ENCODE data around the gene SLC23A2. TPM values are rescaled to one million over a fixed set of nuclear protein-coding genes. Genes with fewer than 3 reads are reported as not detected.

The SLC23A2 gene
- total and polyA plus RNA-seq, 4 donors: 3.5 to 38.2 (median 17.9) TPM

GRCh38 chr20:5000263-5001173 lies 792 bp downstream of the SLC23A2 start:
- peak overlapping the region; percentile 85 to 94 for H3K4me3 ChIP-seq (ENCODE audit: low read length in 2 of 2)
- no peaks in the 10 kb centered on the region for H3K27me3 ChIP-seq (ENCODE audit: control insufficient read depth in 1 of 2, insufficient read depth in 2 of 2, low read length in 1 of 2)
- H3K27ac ChIP-seq (ENCODE audit: low read depth in 1 of 2, low read length in 2 of 2): no peak overlapping the region
- no peaks in the 10 kb centered on the region for H3K36me3 ChIP-seq (ENCODE audit: control insufficient read depth in 1 of 2, insufficient read depth in 2 of 2, low read length in 1 of 2)
- ATAC-seq (ENCODE audit: low FRiP score) (peak; percentile 76), DNase-seq (peak; percentile 79)
- intact Hi-C loops (cut with DNase I): no loop called here
- WGBS, 2 donors: 4 to 6% methylated on average over 50 to 53 of the region's 53 CpGs
- peaks cover 0 to 2% of the 10 kb centered on the region in 2 donors for H3K4me1 ChIP-seq (ENCODE audit: control insufficient read depth in 1 of 2, insufficient read depth in 2 of 2, low read length in 2 of 2)
- H3K9me3 ChIP-seq (ENCODE audit: control insufficient read depth, low read length): no peaks in the 10 kb centered on the region

- no peaks in the 10 kb centered on the region for H3K27me3 ChIP-seq (ENCODE audit: control insufficient read depth in 1 of 2, insufficient read depth in 2 of 2, low read length in 1 of 2)
- peaks cover 0 to 2% of the 10 kb centered on the region in 2 donors for H3K4me1 ChIP-seq (ENCODE audit: control insufficient read depth in 1 of 2, insufficient read depth in 2 of 2, low read length in 2 of 2)
- H3K4me3 ChIP-seq (ENCODE audit: low read length in 2 of 2): no peak overlapping the region
- 71 to 81% methylated on average over 1 of the region's 1 CpG for WGBS, 2 donors
- DNase-seq (no peak), ATAC-seq (ENCODE audit: low FRiP score) (no peak)
- H3K9me3 ChIP-seq (ENCODE audit: control insufficient read depth, low read length): no peaks in the 10 kb centered on the region
- no peaks in the 10 kb centered on the region for H3K36me3 ChIP-seq (ENCODE audit: control insufficient read depth in 1 of 2, insufficient read depth in 2 of 2, low read length in 1 of 2)
- intact Hi-C loops (cut with DNase I): no loop called here
- no peak overlapping the region for H3K27ac ChIP-seq (ENCODE audit: low read depth in 1 of 2, low read length in 2 of 2)
These were observed 1.5 kb downstream of the SLC23A2 start for GRCh38 chr20:4999788-5000187.

- Histone ChIP-seq H3K27ac (ENCODE audit: low read depth in 1 of 2, low read length in 2 of 2) (no peak overlapping the region), H3K4me3 (ENCODE audit: low read length in 2 of 2) (no peak overlapping the region), H3K27me3 (ENCODE audit: control insufficient read depth in 1 of 2, insufficient read depth in 2 of 2, low read length in 1 of 2) (no peaks in the 10 kb centered on the region), H3K9me3 (ENCODE audit: control insufficient read depth, low read length) (no peaks in the 10 kb centered on the region), H3K4me1 (ENCODE audit: control insufficient read depth in 1 of 2, insufficient read depth in 2 of 2, low read length in 2 of 2) (peaks cover 0 to 2% of the 10 kb centered on the region in 2 donors), H3K36me3 (ENCODE audit: control insufficient read depth in 1 of 2, insufficient read depth in 2 of 2, low read length in 1 of 2) (no peaks in the 10 kb centered on the region)
- no peak for ATAC-seq (ENCODE audit: low FRiP score)
- intact Hi-C loops (cut with DNase I): no loop called here
- 89 to 90% methylated on average over 5 of the region's 5 CpGs for WGBS, 2 donors
- no peak for DNase-seq
These were observed 3.1 kb downstream of the SLC23A2 start for GRCh38 chr20:4998160-4998651.

GRCh38 chr20:4997222-4997621 lies 4.1 kb downstream of the SLC23A2 start:
- Histone ChIP-seq H3K36me3 (ENCODE audit: control insufficient read depth in 1 of 2, insufficient read depth in 2 of 2, low read length in 1 of 2) (no peaks in the 10 kb centered on the region), H3K27ac (ENCODE audit: low read depth in 1 of 2, low read length in 2 of 2) (no peak overlapping the region), H3K4me3 (ENCODE audit: low read length in 2 of 2) (no peak overlapping the region), H3K9me3 (ENCODE audit: control insufficient read depth, low read length) (no peaks in the 10 kb centered on the region), H3K4me1 (ENCODE audit: control insufficient read depth in 1 of 2, insufficient read depth in 2 of 2, low read length in 2 of 2) (peaks cover 0 to 2% of the 10 kb centered on the region in 2 donors), H3K27me3 (ENCODE audit: control insufficient read depth in 1 of 2, insufficient read depth in 2 of 2, low read length in 1 of 2) (no peaks in the 10 kb centered on the region)
- ATAC-seq (ENCODE audit: low FRiP score) (no peak), DNase-seq (no peak)
- WGBS, 2 donors: 98 to 99% methylated on average over 2 of the region's 2 CpGs
- intact Hi-C loops (cut with DNase I): no loop called here

GRCh38 chr20:4989570-4989969 lies 11.7 kb downstream of the SLC23A2 start:
- intact Hi-C loops (cut with DNase I): no loop called here
- ATAC-seq (ENCODE audit: low FRiP score): no peak
- H3K36me3 ChIP-seq (ENCODE audit: control insufficient read depth in 1 of 2, insufficient read depth in 2 of 2, low read length in 1 of 2): no peaks in the 10 kb centered on the region
- WGBS, 2 donors: 66 to 71% methylated on average over 5 of the region's 5 CpGs
- H3K4me1 ChIP-seq (ENCODE audit: control insufficient read depth in 1 of 2, insufficient read depth in 2 of 2, low read length in 2 of 2): peaks cover 0 to 2% of the 10 kb centered on the region in 2 donors
- no peaks in the 10 kb centered on the region for H3K9me3 ChIP-seq (ENCODE audit: control insufficient read depth, low read length)
- H3K27ac ChIP-seq (ENCODE audit: low read depth in 1 of 2, low read length in 2 of 2): no peak overlapping the region
- no peak for DNase-seq
- no peaks in the 10 kb centered on the region for H3K27me3 ChIP-seq (ENCODE audit: control insufficient read depth in 1 of 2, insufficient read depth in 2 of 2, low read length in 1 of 2)
- no peak overlapping the region for H3K4me3 ChIP-seq (ENCODE audit: low read length in 2 of 2)

GRCh38 chr20:4987130-4987529 lies 14.2 kb downstream of the SLC23A2 start:
- H3K9me3 ChIP-seq (ENCODE audit: control insufficient read depth, low read length): no peaks in the 10 kb centered on the region
- no peak overlapping the region for H3K27ac ChIP-seq (ENCODE audit: low read depth in 1 of 2, low read length in 2 of 2)
- intact Hi-C loops (cut with DNase I): no loop called here
- 79 to 86% methylated on average over 6 of the region's 6 CpGs for WGBS, 2 donors
- DNase-seq: no peak
- H3K27me3 ChIP-seq (ENCODE audit: control insufficient read depth in 1 of 2, insufficient read depth in 2 of 2, low read length in 1 of 2): no peaks in the 10 kb centered on the region
- H3K4me3 ChIP-seq (ENCODE audit: low read length in 2 of 2): no peak overlapping the region
- H3K36me3 ChIP-seq (ENCODE audit: control insufficient read depth in 1 of 2, insufficient read depth in 2 of 2, low read length in 1 of 2): no peaks in the 10 kb centered on the region
- H3K4me1 ChIP-seq (ENCODE audit: control insufficient read depth in 1 of 2, insufficient read depth in 2 of 2, low read length in 2 of 2): peaks cover 0 to 2% of the 10 kb centered on the region in 2 donors
- ATAC-seq (ENCODE audit: low FRiP score): no peak

GRCh38 chr20:4985658-4986057 lies 15.7 kb downstream of the SLC23A2 start:
- Histone ChIP-seq H3K4me3 (ENCODE audit: low read length in 2 of 2) (no peak overlapping the region), H3K27ac (ENCODE audit: low read depth in 1 of 2, low read length in 2 of 2) (no peak overlapping the region), H3K27me3 (ENCODE audit: control insufficient read depth in 1 of 2, insufficient read depth in 2 of 2, low read length in 1 of 2) (no peaks in the 10 kb centered on the region), H3K9me3 (ENCODE audit: control insufficient read depth, low read length) (no peaks in the 10 kb centered on the region), H3K36me3 (ENCODE audit: control insufficient read depth in 1 of 2, insufficient read depth in 2 of 2, low read length in 1 of 2) (no peaks in the 10 kb centered on the region), H3K4me1 (ENCODE audit: control insufficient read depth in 1 of 2, insufficient read depth in 2 of 2, low read length in 2 of 2) (peaks cover 0 to 3% of the 10 kb centered on the region in 2 donors)
- WGBS, 2 donors: 95 to 96% methylated on average over 3 of the region's 3 CpGs
- intact Hi-C loops (cut with DNase I): no loop called here
- ATAC-seq (ENCODE audit: low FRiP score) (no peak), DNase-seq (no peak)

- H3K36me3 ChIP-seq (ENCODE audit: control insufficient read depth in 1 of 2, insufficient read depth in 2 of 2, low read length in 1 of 2): no peaks in the 10 kb centered on the region
- no peaks in the 10 kb centered on the region for H3K9me3 ChIP-seq (ENCODE audit: control insufficient read depth, low read length)
- H3K27ac ChIP-seq (ENCODE audit: low read depth in 1 of 2, low read length in 2 of 2): no peak overlapping the region
- H3K4me1 ChIP-seq (ENCODE audit: control insufficient read depth in 1 of 2, insufficient read depth in 2 of 2, low read length in 2 of 2): peaks cover 2 to 5% of the 10 kb centered on the region in 2 donors
- no peak for ATAC-seq (ENCODE audit: low FRiP score)
- intact Hi-C loops (cut with DNase I): no loop called here
- DNase-seq: no peak
- H3K27me3 ChIP-seq (ENCODE audit: control insufficient read depth in 1 of 2, insufficient read depth in 2 of 2, low read length in 1 of 2): no peaks in the 10 kb centered on the region
- WGBS, 2 donors: 93 to 99% methylated on average over 4 of the region's 4 CpGs
- no peak overlapping the region for H3K4me3 ChIP-seq (ENCODE audit: low read length in 2 of 2)
These were observed 19.0 kb downstream of the SLC23A2 start for GRCh38 chr20:4982281-4982680.
